Endothelial cell of umbilical vein (primary cell): Measurements from ENCODE around the gene LTN1. TPM values are rescaled to one million over a fixed set of nuclear protein-coding genes. Genes with fewer than 3 reads are reported as not detected.
"Not testable (repeated sequence)": the region's sequence is repeated elsewhere in the genome, so short reads cannot be mapped to it uniquely, and the experiment has no call there.

Experiments
- BruUV-seq: library from RNA; stranded (reverse); fragments of 400-500 nt; replicated peaks from 2 replicates; lab custom pipeline; 2021; lab: Mats Ljungman, UMichigan
- CTCF ChIA-PET: fragments of 300-600, 350-600 bp; sonication (Branson Sonifier 250); formaldehyde crosslinking; loops from one replicate; lab custom pipeline; 2021; ENCODE audit warnings: antibody characterized with exemption, inconsistent platforms; lab: Charles Lee
- POLR2A ChIA-PET: fragments of 300-600, 350-600 bp; sonication (Branson Sonifier 250); formaldehyde crosslinking; loops from one replicate; lab custom pipeline; 2021; ENCODE audit warnings: antibody characterized with exemption, inconsistent platforms; lab: Charles Lee
- DNase-seq: peaks from one replicate; pipeline ENCODE4 v3.0.0-alpha.2; 2011; ENCODE audit warnings: low read depth, low spot score
- FAIRE-seq: peaks from 2 replicates; lab custom pipeline; 2011; peaks lifted over from hg19 to GRCh38; lab: Jason Lieb, UNC
- H2AFZ ChIP-seq: 2 replicates; pipeline ENCODE4 v1.6.0; 2012; ENCODE audit warnings: low read depth, low read length, control low read depth, inconsistent platforms
- H3K27ac ChIP-seq: 2 replicates; pipeline ENCODE4 v1.5.1; 2011; ENCODE audit warnings: low read depth, mild to moderate bottlenecking, control low read depth, low read length, moderate library complexity; ENCODE audit not compliant: insufficient read depth
- H3K27me3 ChIP-seq, 2 experiments: 2 replicates each; pipeline versions ENCODE4 v1.6.0 to v1.6.1; 2011; ENCODE audit warnings: low read length in 2 of 2, mixed read lengths in 1 of 2; ENCODE audit not compliant: control insufficient read depth in 2 of 2, insufficient read depth in 2 of 2
- H3K36me3 ChIP-seq, 2 experiments: 2 replicates in 1 of 2; 3 replicates in 1 of 2; pipeline ENCODE4 v1.5.1; 2011; ENCODE audit warnings: low read length in 2 of 2, mild to moderate bottlenecking in 1 of 2, moderate library complexity in 1 of 2; ENCODE audit not compliant: control insufficient read depth in 2 of 2, insufficient read depth in 2 of 2; ENCODE audit errors: extremely low read depth in 1 of 2
- H3K4me1 ChIP-seq: 3 replicates; pipeline ENCODE4 v1.5.1; 2011; ENCODE audit warnings: mild to moderate bottlenecking, low read length; ENCODE audit not compliant: control insufficient read depth, insufficient read depth; ENCODE audit errors: extremely low read depth
- H3K4me2 ChIP-seq: 2 replicates; pipeline ENCODE4 v1.6.1; 2011; ENCODE audit warnings: low read length, control low read depth, mixed read lengths; ENCODE audit not compliant: insufficient read depth
- H3K4me3 ChIP-seq, 3 experiments: fragments of 200-600 bp in 1 of 3; sonication (generic), shearing (Covaris generic) in 1 of 3; replicated peaks in 1 of 3; 2 replicates each; pipeline ENCODE4 v1.5.1; 2011 to 2016; ENCODE audit warnings: control low read depth in 3 of 3, low read length in 3 of 3, mild to moderate bottlenecking in 2 of 3, inconsistent platforms in 1 of 3, low read depth in 1 of 3, moderate library complexity in 1 of 3; ENCODE audit not compliant: insufficient read depth in 1 of 3
- H3K79me2 ChIP-seq: 2 replicates; pipeline ENCODE4 v1.6.0; 2012; ENCODE audit warnings: low read length, inconsistent platforms; ENCODE audit not compliant: control insufficient read depth, insufficient read depth
- H3K9ac ChIP-seq: replicated peaks from 2 replicates; pipeline ENCODE3; 2011; ENCODE audit warnings: low read length, control low read depth; ENCODE audit not compliant: insufficient read depth; ENCODE audit errors: extremely low read depth
- H3K9me1 ChIP-seq: replicated peaks from 3 replicates; pipeline ENCODE4 v1.6.0; 2011; ENCODE audit warnings: mild to moderate bottlenecking, low read length; ENCODE audit not compliant: control insufficient read depth, insufficient read depth; ENCODE audit errors: extremely low read depth
- H3K9me3 ChIP-seq: replicated peaks from 2 replicates; pipeline ENCODE4 v1.5.1; 2012; ENCODE audit warnings: low read length, inconsistent platforms; ENCODE audit not compliant: control insufficient read depth, insufficient read depth
- H4K20me1 ChIP-seq: replicated peaks from 2 replicates; pipeline ENCODE3; 2011; ENCODE audit warnings: mild to moderate bottlenecking, low read length; ENCODE audit not compliant: control insufficient read depth, insufficient read depth; ENCODE audit errors: extremely low read depth
- CTCF ChIP-seq, 2 donors: IDR thresholded peaks; 1 replicate in 1 of 2; 2 replicates in 1 of 2; pipeline ENCODE4 v1.5.1; 2011; ENCODE audit warnings: low read length in 2 of 2, mild to moderate bottlenecking in 2 of 2, moderate library complexity in 2 of 2, control low read depth in 1 of 2, inconsistent platforms in 1 of 2, low read depth in 1 of 2; ENCODE audit not compliant: insufficient read depth in 1 of 2; ENCODE audit errors: extremely low read depth in 1 of 2
- FOS ChIP-seq: IDR thresholded peaks from 2 replicates; pipeline ENCODE4 v1.6.1; 2011; ENCODE audit warnings: mild to moderate bottlenecking, low read length, moderate library complexity, borderline replicate concordance; ENCODE audit not compliant: insufficient read depth
- GATA2 ChIP-seq: IDR thresholded peaks from 2 replicates; pipeline ENCODE4 v1.7.0; 2011; ENCODE audit warnings: low read depth, mild to moderate bottlenecking, moderate library complexity, mixed read lengths, low read length; ENCODE audit not compliant: insufficient read length, insufficient read depth
- JUN ChIP-seq: IDR thresholded peaks from 2 replicates; pipeline ENCODE4 v1.6.1; 2011; ENCODE audit warnings: borderline replicate concordance, low read depth; ENCODE audit not compliant: insufficient read length, insufficient read depth
- MAX ChIP-seq: IDR thresholded peaks from 2 replicates; pipeline ENCODE4 v1.6.1; 2011; ENCODE audit not compliant: insufficient read depth, insufficient read length
- POLR2A ChIP-seq: IDR thresholded peaks from 2 replicates; pipeline ENCODE4 v1.6.1; 2012; ENCODE audit warnings: low read depth, mild to moderate bottlenecking, control low read depth, low read length
- POLR2AphosphoS5 ChIP-seq: IDR thresholded peaks from 2 replicates; pipeline ENCODE4 v1.6.1; 2012; ENCODE audit warnings: low read depth, mild to moderate bottlenecking, control low read depth, low read length, moderate library complexity; ENCODE audit not compliant: insufficient read depth
- dilution Hi-C: fragments of 300-500 bp; cut with MboI; formaldehyde crosslinking; loops from one replicate; pipeline ENCODE4 v1.15.0; 2019; ENCODE audit warnings: low sequenced_read_pairs; ENCODE audit not compliant: extremely low pct_ligation_motif_present
- intact Hi-C: fragments of 100-400 bp; cut with micrococcal nuclease; formaldehyde crosslinking; loops from one replicate; pipeline ENCODE4 v1.10.0; 2022
- polyA plus RNA-seq, 4 experiments: library from polyadenylated mRNA; depleted of rRNA in 3 of 4; stranded (reverse) in 3 of 4; unstranded in 1 of 4; fragments of >200 nt; gene quantifications; 2 replicates each; pipeline versions ENCODE4 v1.2.1 to v1.2.3, GENCODE V29; 2011 to 2012; ENCODE audit warnings: missing spikeins in 1 of 4
- total RNA-seq: library from RNA; stranded (reverse); gene quantifications from 2 replicates; pipeline ENCODE4 v1.2.3, GENCODE V29; 2021

Gene LTN1
- total and polyA plus RNA-seq, 2 donors (not counting 3 experiments of a cell fraction or from before 2014, with no cell fraction given): 3.8 to 23.0 TPM

GRCh38 chr21:29011236-29011635, 18.6 kb upstream of the LTN1 start:
- CTCF ChIA-PET: not testable (repeated sequence)

GRCh38 chr21:29008367-29008766, 15.7 kb upstream of the LTN1 start:
- H3K9me3 ChIP-seq: no peaks in the 10 kb centered on the region
- no peaks in the 10 kb centered on the region for H3K79me2 ChIP-seq
- H3K36me3 ChIP-seq: peaks cover 6 to 10% of the 10 kb centered on the region in 2 experiments
- TF ChIP-seq POLR2AphosphoS5 (no peak), GATA2 (no peak), POLR2A (no peak), MAX (no peak), FOS (no peak), JUN (no peak), CTCF (IDR thresholded peaks at IDR 0.05; ENCODE audit: extremely low read depth in 1 of 2, insufficient read depth in 1 of 2, low read depth in 1 of 2, low read length in 2 of 2) (no peak)
- H3K4me2 ChIP-seq: no peak overlapping the region
- CTCF ChIA-PET: no interaction called here
- dilution Hi-C loops: no loop called here
- no peak overlapping the region for H3K4me3 ChIP-seq
- H3K27me3 ChIP-seq: no peaks in the 10 kb centered on the region
- no peaks in the 10 kb centered on the region for H3K9me1 ChIP-seq
- H3K4me1 ChIP-seq: peaks cover 2% of the 10 kb centered on the region
- DNase-seq: no peak
- H3K27ac ChIP-seq: no peak overlapping the region
- POLR2A ChIA-PET: no interaction called here
- BruUV-seq: no TSS peak
- intact Hi-C loops: no loop called here
- no peak overlapping the region for H2AFZ ChIP-seq
- H3K9ac ChIP-seq: no peak overlapping the region
- FAIRE-seq: no peak
- H4K20me1 ChIP-seq: no peaks in the 10 kb centered on the region

More at GRCh38 chr21:29011236-29011635, 18.6 kb upstream of the LTN1 start:
- H3K4me2 ChIP-seq, H4K20me1 ChIP-seq, H2AFZ ChIP-seq, BruUV-seq, intact Hi-C loops, H3K27me3 ChIP-seq, H3K79me2 ChIP-seq, H3K9me1 ChIP-seq, H3K9me3 ChIP-seq, dilution Hi-C loops, H3K4me1 ChIP-seq, H3K27ac ChIP-seq, H3K9ac ChIP-seq, FAIRE-seq, POLR2A ChIA-PET, H3K4me3 ChIP-seq, DNase-seq: not testable (repeated sequence)
- H3K36me3 ChIP-seq: peaks cover 6 to 12% of the 10 kb centered on the region in 2 experiments
